Activated T-helper 1 cell treated with anti-CD3 and anti-CD28 coated beads, Interleukin-12 subunit alpha, Interleukin-12 subunit beta, Interleukin-2, Interleukin-4 antibody, amounts not matched to agents 30 ng/mL and 10 ng/mL and 1 ng/mL, durations not matched to agents 14 hours and 24 hours and 36 hours (primary cell): ENCODE measurements around the gene KIF25. TPM values are rescaled to one million over a fixed set of nuclear protein-coding genes. Genes with fewer than 3 reads are reported as not detected.

ENCODE experiments used
- DNase-seq: peaks from one replicate; pipeline ENCODE4 v3.0.0; 2021; ENCODE audit warnings: low spot score
- H3K27ac Mint-ChIP-seq: one replicate; pipeline ENCODE4 v1.8.0; 2021; ENCODE audit warnings: mild to moderate bottlenecking, mixed read lengths
- H3K27me3 Mint-ChIP-seq: one replicate; pipeline ENCODE4 v1.8.0; 2022; ENCODE audit warnings: mild to moderate bottlenecking, moderate library complexity, mixed read lengths; ENCODE audit not compliant: insufficient read depth
- H3K36me3 Mint-ChIP-seq: one replicate; pipeline ENCODE4 v1.8.0; 2021; ENCODE audit warnings: low read depth, mixed read lengths
- H3K4me1 Mint-ChIP-seq: one replicate; pipeline ENCODE4 v1.8.0; 2021; ENCODE audit warnings: low read depth, mixed read lengths
- H3K4me3 Mint-ChIP-seq: one replicate; pipeline ENCODE4 v1.8.0; 2021; ENCODE audit warnings: mild to moderate bottlenecking, moderate library complexity, mixed read lengths
- H3K9me3 Mint-ChIP-seq: one replicate; pipeline ENCODE4 v1.8.0; 2021; ENCODE audit warnings: mixed read lengths
- intact Hi-C: fragments of 100-400 bp; cut with micrococcal nuclease; formaldehyde crosslinking; loops from one replicate; pipeline ENCODE4 v1.15.1; 2024
- total RNA-seq: library from RNA; stranded (reverse); gene quantifications from 2 replicates; pipeline ENCODE4 v1.2.3, GENCODE V29; 2022

KIF25 gene
- total RNA-seq, 1 donor from 2014 or later: not detected

GRCh38 chr6:167978607-167979006 is 18.9 kb upstream of the KIF25 start:
- no peak for DNase-seq
- H3K27me3 Mint-ChIP-seq: peaks cover 4% of the 10 kb centered on the region
- no peaks in the 10 kb centered on the region for H3K4me1 Mint-ChIP-seq
- H3K36me3 Mint-ChIP-seq: no peaks in the 10 kb centered on the region
- H3K9me3 Mint-ChIP-seq: no peaks in the 10 kb centered on the region
- H3K27ac Mint-ChIP-seq: no peak overlapping the region
- intact Hi-C loops: no loop called here
- no peak overlapping the region for H3K4me3 Mint-ChIP-seq

- no peaks in the 10 kb centered on the region for H3K9me3 Mint-ChIP-seq
- no peaks in the 10 kb centered on the region for H3K36me3 Mint-ChIP-seq
- H3K27me3 Mint-ChIP-seq: peaks cover 4% of the 10 kb centered on the region
- no peak overlapping the region for H3K4me3 Mint-ChIP-seq
- no peaks in the 10 kb centered on the region for H3K4me1 Mint-ChIP-seq
- no peak for DNase-seq
- intact Hi-C loops: no loop called here
- H3K27ac Mint-ChIP-seq: no peak overlapping the region
Observed at GRCh38 chr6:167979436-167980139, 17.9 kb upstream of the KIF25 start.

DNA sequence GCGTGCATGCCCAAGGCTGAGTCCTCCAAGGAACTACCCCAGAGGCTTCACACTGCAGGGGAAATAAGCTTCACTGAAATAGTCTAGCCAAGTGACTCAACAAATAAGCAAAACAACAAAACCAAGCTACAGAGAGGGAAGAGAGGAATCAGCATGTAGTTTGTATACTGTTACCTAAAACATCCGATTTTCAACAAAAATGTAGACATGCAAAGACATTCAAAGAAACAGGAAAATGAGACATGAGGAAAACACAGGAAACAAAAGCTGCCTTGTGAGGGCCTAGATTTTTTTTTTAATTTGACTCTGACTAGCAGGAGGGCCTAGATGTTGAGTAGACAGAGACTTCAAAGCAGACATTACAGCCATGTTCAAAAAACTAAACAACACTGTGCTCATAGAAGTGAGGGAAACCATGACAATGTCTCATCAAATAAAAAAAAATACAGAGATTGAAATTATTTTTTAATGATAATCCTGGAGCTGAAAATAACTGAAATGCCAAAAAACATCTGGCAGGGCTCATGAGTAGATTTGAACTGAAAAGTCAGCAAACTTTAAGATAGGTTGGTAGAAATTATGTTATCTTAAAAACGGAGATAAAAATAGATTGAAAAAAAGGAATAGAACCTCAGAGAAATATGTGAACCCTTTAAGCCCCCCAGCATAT is 16.4 kb upstream of the KIF25 start:
- no peak overlapping the region for H3K27ac Mint-ChIP-seq
- DNase-seq: no peak
- H3K4me3 Mint-ChIP-seq: no peak overlapping the region

DNA sequence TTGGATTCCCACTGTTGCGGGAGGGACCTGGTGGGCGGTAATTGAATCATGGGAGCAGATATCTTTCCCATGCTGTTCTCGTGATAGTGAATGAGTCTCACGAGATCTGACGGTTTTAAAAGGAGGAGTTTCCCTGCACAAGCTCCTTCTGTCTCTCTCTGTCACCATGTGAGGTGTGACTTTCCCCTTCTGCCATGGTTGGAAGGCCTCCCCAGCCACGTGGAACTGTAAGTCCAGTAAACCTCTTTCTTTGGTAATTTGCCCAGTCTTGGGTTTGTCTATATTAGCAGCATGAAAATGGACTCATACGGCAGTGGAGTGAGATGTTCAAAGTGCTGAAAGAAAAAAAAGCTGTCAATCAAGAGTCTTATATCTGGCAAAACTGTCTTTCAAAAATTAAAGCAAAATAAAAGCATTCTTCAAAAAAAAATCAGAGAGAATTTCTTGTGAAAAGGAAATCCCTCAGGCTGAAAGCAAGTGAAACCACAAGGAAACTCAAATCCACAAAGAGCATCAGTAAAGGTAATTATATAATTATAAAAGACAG is 15.5 kb upstream of the KIF25 start:
- Mint-ChIP-seq H3K9me3 (no peaks in the 10 kb centered on the region), H3K4me1 (no peaks in the 10 kb centered on the region), H3K27me3 (peaks cover 4% of the 10 kb centered on the region), H3K27ac (no peak overlapping the region), H3K36me3 (no peaks in the 10 kb centered on the region), H3K4me3 (no peak overlapping the region)
- intact Hi-C loops: no loop called here
- DNase-seq: no peak

More for the DNA sequence above, 16.4 kb upstream of the KIF25 start:
- Mint-ChIP-seq H3K4me1 (no peaks in the 10 kb centered on the region), H3K27me3 (peaks cover 4% of the 10 kb centered on the region), H3K9me3 (no peaks in the 10 kb centered on the region), H3K36me3 (no peaks in the 10 kb centered on the region)
- intact Hi-C loops: no loop called here

DNA sequence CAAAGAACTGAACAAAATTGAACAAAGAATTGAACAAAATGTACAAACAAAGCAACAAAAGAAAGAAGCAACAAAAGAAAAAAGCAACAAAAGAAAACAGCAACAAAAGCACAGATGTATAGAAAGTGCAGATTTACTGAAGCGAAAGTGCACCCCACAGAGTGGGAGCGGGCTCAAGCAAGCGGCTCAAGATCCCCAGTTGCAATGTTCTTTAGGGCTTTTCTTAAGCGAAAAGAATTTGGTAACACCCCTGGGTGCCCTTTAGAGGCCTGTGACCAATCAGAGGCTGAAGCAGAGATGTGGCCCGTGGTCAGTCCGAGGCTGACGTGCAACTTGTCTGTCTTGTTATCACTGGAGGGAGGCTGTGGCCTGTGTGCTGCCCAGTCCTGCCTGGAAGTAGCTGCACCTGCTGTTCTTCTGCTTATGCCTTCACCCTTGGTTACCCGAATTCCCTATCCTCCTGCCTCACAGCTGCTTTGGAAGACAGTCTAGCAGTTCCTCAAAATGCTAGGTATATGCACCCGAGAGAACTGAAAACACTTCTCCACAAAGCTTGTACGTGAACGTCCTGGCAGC is 13.2 kb upstream of the KIF25 start:
- no peaks in the 10 kb centered on the region for H3K36me3 Mint-ChIP-seq
- no peaks in the 10 kb centered on the region for H3K9me3 Mint-ChIP-seq
- intact Hi-C loops: no loop called here
- H3K4me3 Mint-ChIP-seq: no peak overlapping the region
- peaks cover 4% of the 10 kb centered on the region for H3K27me3 Mint-ChIP-seq
- DNase-seq: no peak
- H3K27ac Mint-ChIP-seq: no peak overlapping the region
- H3K4me1 Mint-ChIP-seq: no peaks in the 10 kb centered on the region

DNA sequence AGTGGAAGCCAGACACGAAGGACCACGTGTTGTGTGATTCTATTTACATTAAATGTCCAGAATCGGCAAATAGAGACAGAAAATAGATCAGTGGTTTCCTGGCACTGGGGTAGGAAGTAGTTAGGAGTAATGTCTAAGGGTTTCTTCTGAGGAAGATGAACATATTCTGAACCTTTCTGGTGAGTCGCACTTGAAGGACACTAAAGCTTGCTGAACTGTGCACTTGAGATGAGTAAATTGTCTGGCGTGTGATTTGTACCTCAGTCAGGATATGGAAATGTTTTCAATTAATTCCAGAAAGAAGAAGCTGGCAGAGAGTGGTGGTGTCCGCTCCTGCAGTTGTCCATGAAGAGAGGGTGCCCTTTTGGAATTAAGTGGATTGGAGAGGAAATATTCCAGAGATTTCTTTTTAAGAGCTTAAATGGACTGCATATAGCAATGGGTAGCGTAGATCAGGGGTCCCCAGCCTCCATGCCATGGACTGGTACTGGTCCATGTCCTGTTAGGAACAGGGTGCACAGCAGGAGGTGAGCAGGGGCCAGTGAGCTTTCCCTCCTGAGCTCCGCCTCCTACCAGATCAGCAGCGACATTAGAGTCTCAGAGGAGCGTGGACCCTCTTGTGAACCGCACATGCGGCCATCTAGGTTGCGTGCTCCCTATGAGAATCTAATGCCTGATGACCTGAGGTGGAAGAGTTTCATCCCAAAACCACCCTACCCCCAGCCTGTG is 12.4 kb upstream of the KIF25 start:
- Mint-ChIP-seq H3K27me3 (peaks cover 4% of the 10 kb centered on the region), H3K4me1 (no peaks in the 10 kb centered on the region), H3K36me3 (no peaks in the 10 kb centered on the region), H3K9me3 (no peaks in the 10 kb centered on the region), H3K27ac (no peak overlapping the region), H3K4me3 (no peak overlapping the region)
- intact Hi-C loops: no loop called here
- no peak for DNase-seq

DNA sequence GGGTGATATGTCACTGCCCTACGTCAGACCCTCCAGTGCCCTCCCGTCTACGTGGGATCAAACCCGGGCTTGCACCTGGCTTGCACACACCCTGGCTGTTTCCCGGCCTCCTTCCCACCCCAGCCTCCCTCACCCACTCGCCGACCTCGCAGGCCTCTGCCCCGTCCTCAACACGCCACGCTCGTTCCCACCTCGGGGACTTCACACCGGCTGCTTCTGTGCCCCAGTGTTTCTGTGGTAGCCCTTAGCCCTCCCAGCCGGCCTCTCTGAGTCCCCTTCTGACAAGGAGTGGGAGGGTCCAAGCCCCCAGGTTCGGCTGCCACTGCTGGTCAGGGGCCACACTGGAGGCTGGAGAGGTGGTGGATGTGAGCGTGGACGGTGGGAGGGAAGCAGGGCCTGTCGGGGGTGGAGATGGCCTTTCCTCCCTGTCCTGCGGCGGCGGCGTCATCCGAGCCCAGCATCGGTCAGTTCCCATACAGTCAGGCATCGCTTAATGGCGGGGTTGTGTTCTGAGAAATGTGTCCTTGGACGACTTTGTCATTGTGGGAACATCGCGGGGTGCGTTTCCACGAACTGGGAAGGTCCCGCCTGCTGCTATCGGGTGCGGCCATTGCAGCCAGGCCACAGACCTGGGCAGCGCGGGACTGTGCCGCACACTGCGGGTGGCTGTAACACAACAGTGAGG is 11.4 kb upstream of the KIF25 start:
- Mint-ChIP-seq H3K9me3 (no peaks in the 10 kb centered on the region), H3K4me3 (no peak overlapping the region), H3K27ac (no peak overlapping the region), H3K36me3 (no peaks in the 10 kb centered on the region), H3K4me1 (no peaks in the 10 kb centered on the region), H3K27me3 (peaks cover 3% of the 10 kb centered on the region)
- intact Hi-C loops: no loop called here
- no peak for DNase-seq

GRCh38 chr6:167987396-167988153 is 9.9 kb upstream of the KIF25 start:
- Mint-ChIP-seq H3K4me3 (no peak overlapping the region), H3K27ac (no peak overlapping the region), H3K36me3 (no peaks in the 10 kb centered on the region), H3K27me3 (no peaks in the 10 kb centered on the region), H3K9me3 (no peaks in the 10 kb centered on the region), H3K4me1 (no peaks in the 10 kb centered on the region)
- DNase-seq: no peak
- intact Hi-C loops: no loop called here

- Mint-ChIP-seq H3K27ac (no peak overlapping the region), H3K4me1 (no peaks in the 10 kb centered on the region), H3K4me3 (no peak overlapping the region), H3K27me3 (no peaks in the 10 kb centered on the region), H3K36me3 (no peaks in the 10 kb centered on the region), H3K9me3 (no peaks in the 10 kb centered on the region)
- intact Hi-C loops: no loop called here
- DNase-seq: no peak
Observed at GRCh38 chr6:167988154-167988495, 9.3 kb upstream of the KIF25 start.

DNA sequence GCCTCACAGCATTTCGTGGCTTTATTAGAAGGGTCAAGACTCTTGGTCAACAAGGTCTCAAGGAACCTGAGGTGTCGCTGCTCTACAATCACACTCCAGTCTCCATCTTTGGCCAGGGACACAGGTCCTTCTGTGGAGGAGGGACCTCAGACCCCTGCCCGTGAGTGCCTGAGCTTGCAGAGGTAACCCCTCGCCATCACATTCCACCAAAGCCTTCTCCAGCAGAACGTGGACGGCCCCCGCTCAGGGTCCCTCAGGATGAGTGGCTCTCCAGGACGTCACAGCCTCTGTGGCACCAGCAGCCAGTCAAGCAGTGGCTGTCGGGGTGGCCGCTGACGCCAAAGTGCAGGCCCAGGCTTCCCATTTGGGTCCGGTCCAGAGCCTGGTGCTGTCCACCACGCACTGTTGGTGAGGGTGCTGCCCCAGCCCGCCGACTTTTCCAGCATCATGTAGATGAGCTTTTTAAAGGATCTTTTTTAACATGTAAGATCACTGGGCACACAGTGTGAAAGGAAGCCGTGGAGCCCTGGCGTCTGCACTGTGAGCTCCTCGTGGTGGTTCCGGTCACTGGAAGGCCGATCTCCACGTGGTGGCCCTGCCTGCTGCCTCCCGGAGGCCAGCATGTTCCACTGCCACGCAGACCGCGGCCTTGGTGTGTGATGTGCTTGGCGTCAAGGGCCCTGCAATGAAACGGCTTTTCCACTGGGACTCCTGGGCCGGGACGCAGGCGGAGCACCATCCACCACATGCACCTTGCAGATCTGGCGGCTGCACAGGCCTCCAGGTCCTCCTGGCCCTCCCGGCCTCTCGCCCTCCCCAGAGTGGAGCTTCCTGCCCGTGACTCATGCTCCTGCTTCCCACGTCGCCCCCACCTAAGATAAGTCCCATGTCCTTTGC is 8.3 kb upstream of the KIF25 start:
- H3K36me3 Mint-ChIP-seq: no peaks in the 10 kb centered on the region
- no peaks in the 10 kb centered on the region for H3K27me3 Mint-ChIP-seq
- DNase-seq: no peak
- H3K4me3 Mint-ChIP-seq: no peak overlapping the region
- no peaks in the 10 kb centered on the region for H3K9me3 Mint-ChIP-seq
- no peaks in the 10 kb centered on the region for H3K4me1 Mint-ChIP-seq
- no peak overlapping the region for H3K27ac Mint-ChIP-seq
- intact Hi-C loops: no loop called here

- H3K4me1 Mint-ChIP-seq: no peaks in the 10 kb centered on the region
- no peaks in the 10 kb centered on the region for H3K9me3 Mint-ChIP-seq
- no peaks in the 10 kb centered on the region for H3K36me3 Mint-ChIP-seq
- no peak overlapping the region for H3K27ac Mint-ChIP-seq
- H3K4me3 Mint-ChIP-seq: no peak overlapping the region
- intact Hi-C loops: no loop called here
- no peaks in the 10 kb centered on the region for H3K27me3 Mint-ChIP-seq
- DNase-seq: no peak
Observed at GRCh38 chr6:167990016-167990945, 7.2 kb upstream of the KIF25 start.
